Muscle of leg (tissue), 11 donors: ENCODE measurements around the gene OTOG. TPM values are rescaled to one million over a fixed set of nuclear protein-coding genes. Genes with fewer than 3 reads are reported as not detected.

Experiments used
- DNase-seq: peaks from one replicate; pipeline ENCODE4 v3.0.0; 2013
- H3K27ac ChIP-seq: one replicate; pipeline ENCODE4 v1.5.1; 2013; ENCODE audit warnings: mild to moderate bottlenecking, low read length, control low read depth
- H3K27me3 ChIP-seq: one replicate; pipeline ENCODE4 v1.6.1; 2013; ENCODE audit warnings: low read length; ENCODE audit not compliant: control insufficient read depth, insufficient read depth
- H3K36me3 ChIP-seq: one replicate; pipeline ENCODE4 v1.6.1; 2013; ENCODE audit warnings: low read length; ENCODE audit not compliant: control insufficient read depth, insufficient read depth
- H3K4me1 ChIP-seq: one replicate; pipeline ENCODE4 v1.6.1; 2013; ENCODE audit warnings: low read length; ENCODE audit not compliant: control insufficient read depth, insufficient read depth
- H3K4me3 ChIP-seq: one replicate; pipeline ENCODE4 v1.5.1; 2013; ENCODE audit warnings: low read length, control low read depth
- H3K9me3 ChIP-seq: replicated peaks from 2 replicates; pipeline ENCODE4 v1.6.1; 2013; ENCODE audit warnings: low read depth, low read length; ENCODE audit not compliant: control insufficient read depth
- WGBS: methylation state at CpG from one replicate; pipeline ENCODE4 v1.1.5; 2013; ENCODE audit warnings: missing lambda C conversion rate; ENCODE audit not compliant: insufficient coverage; 5-methylcytosine and 5-hydroxymethylcytosine counted together
- polyA plus RNA-seq, 8 donors: library from polyadenylated mRNA; unstranded; fragments of 120-200 nt; gene quantifications; one replicate each; pipeline versions ENCODE4 v1.2.1 to v1.2.3, GENCODE V29; 2013; ENCODE audit warnings: inconsistent platforms in 1 of 8, low replicate concordance in 1 of 8; ENCODE audit not compliant: insufficient read length in 8 of 8, insufficient read depth in 1 of 8
- total RNA-seq: library from RNA; stranded (reverse); fragments of 120-200 nt; gene quantifications from one replicate; pipeline ENCODE4 v1.2.4, GENCODE V29; 2013

The OTOG gene
- total and polyA plus RNA-seq, 9 donors, result under 0.01 to 0.05 (median 0.04) TPM; not detected in 4

GRCh38 chr11:17550450-17551346 is 3.6 kb downstream of the OTOG start:
- no peak overlapping the region for H3K4me3 ChIP-seq
- DNase-seq, result no peak
- 55% methylated on average over 9 of the region's 12 CpGs for WGBS
- H3K36me3 ChIP-seq, result no peaks in the 10 kb centered on the region
- no peak overlapping the region for H3K27ac ChIP-seq
- peaks cover 27% of the 10 kb centered on the region for H3K27me3 ChIP-seq
- peaks cover 4% of the 10 kb centered on the region for H3K4me1 ChIP-seq
- H3K9me3 ChIP-seq, result no peaks in the 10 kb centered on the region

- H3K4me3 ChIP-seq, result no peak overlapping the region
- peaks cover 25% of the 10 kb centered on the region for H3K27me3 ChIP-seq
- DNase-seq, result no peak
- H3K4me1 ChIP-seq, result peaks cover 4% of the 10 kb centered on the region
- H3K9me3 ChIP-seq, result no peaks in the 10 kb centered on the region
- H3K36me3 ChIP-seq, result no peaks in the 10 kb centered on the region
- 54% methylated on average over 6 of the region's 7 CpGs for WGBS
- H3K27ac ChIP-seq, result no peak overlapping the region
These were observed 4.4 kb downstream of the OTOG start for GRCh38 chr11:17551347-17552040.

GRCh38 chr11:17552041-17552355 is 4.9 kb downstream of the OTOG start:
- no peak for DNase-seq

GRCh38 chr11:17552392-17553248 is 5.6 kb downstream of the OTOG start:
- Histone ChIP-seq H3K9me3 (no peaks in the 10 kb centered on the region), H3K27me3 (peaks cover 15% of the 10 kb centered on the region), H3K4me1 (no peaks in the 10 kb centered on the region), H3K4me3 (no peak overlapping the region), H3K36me3 (no peaks in the 10 kb centered on the region), H3K27ac (no peak overlapping the region)
- WGBS, result no CpG with 5 or more reads among the region's 10 CpGs
- no peak for DNase-seq

More at GRCh38 chr11:17552041-17552355, 4.9 kb downstream of the OTOG start:
- no peaks in the 10 kb centered on the region for H3K36me3 ChIP-seq
- no peaks in the 10 kb centered on the region for H3K9me3 ChIP-seq
- H3K27ac ChIP-seq, result no peak overlapping the region
- no peak overlapping the region for H3K4me3 ChIP-seq
- WGBS, result 95% methylated on average over 2 of the region's 4 CpGs
- H3K4me1 ChIP-seq, result peaks cover 2% of the 10 kb centered on the region
- peaks cover 21% of the 10 kb centered on the region for H3K27me3 ChIP-seq

- no peak for DNase-seq
- H3K4me1 ChIP-seq, result no peaks in the 10 kb centered on the region
- H3K27me3 ChIP-seq, result peaks cover 12% of the 10 kb centered on the region
- H3K9me3 ChIP-seq, result no peaks in the 10 kb centered on the region
- no peak overlapping the region for H3K27ac ChIP-seq
- 80% methylated on average over 7 of the region's 7 CpGs for WGBS
- no peaks in the 10 kb centered on the region for H3K36me3 ChIP-seq
- no peak overlapping the region for H3K4me3 ChIP-seq
These were observed 6.1 kb downstream of the OTOG start for GRCh38 chr11:17553249-17553546.

- Histone ChIP-seq H3K27ac (no peak overlapping the region), H3K27me3 (peaks cover 10% of the 10 kb centered on the region), H3K4me1 (no peaks in the 10 kb centered on the region), H3K36me3 (no peaks in the 10 kb centered on the region), H3K4me3 (no peak overlapping the region), H3K9me3 (no peaks in the 10 kb centered on the region)
- WGBS, result no CpG with 5 or more reads among the region's 4 CpGs
- DNase-seq, result no peak
These were observed 7.4 kb downstream of the OTOG start for GRCh38 chr11:17554487-17554886.

- no peaks in the 10 kb centered on the region for H3K9me3 ChIP-seq
- H3K36me3 ChIP-seq, result no peaks in the 10 kb centered on the region
- no peaks in the 10 kb centered on the region for H3K4me1 ChIP-seq
- no peak overlapping the region for H3K4me3 ChIP-seq
- no peak for DNase-seq
- WGBS, result 89% methylated on average over 8 of the region's 8 CpGs
- H3K27ac ChIP-seq, result no peak overlapping the region
- peaks cover 12% of the 10 kb centered on the region for H3K27me3 ChIP-seq
These were observed 9.9 kb downstream of the OTOG start for GRCh38 chr11:17556999-17557398.

GRCh38 chr11:17558025-17558780 is 11.1 kb downstream of the OTOG start:
- Histone ChIP-seq H3K36me3 (no peaks in the 10 kb centered on the region), H3K4me1 (no peaks in the 10 kb centered on the region), H3K4me3 (no peak overlapping the region), H3K27me3 (peaks cover 10% of the 10 kb centered on the region), H3K27ac (no peak overlapping the region), H3K9me3 (no peaks in the 10 kb centered on the region)
- no peak for DNase-seq
- WGBS, result 71% methylated on average over 7 of the region's 15 CpGs

GRCh38 chr11:17558916-17559315 is 11.9 kb downstream of the OTOG start:
- H3K36me3 ChIP-seq, result no peaks in the 10 kb centered on the region
- 91% methylated on average over 7 of the region's 9 CpGs for WGBS
- H3K27me3 ChIP-seq, result peaks cover 10% of the 10 kb centered on the region
- H3K4me3 ChIP-seq, result no peak overlapping the region
- DNase-seq, result no peak
- no peak overlapping the region for H3K27ac ChIP-seq
- H3K9me3 ChIP-seq, result no peaks in the 10 kb centered on the region
- H3K4me1 ChIP-seq, result no peaks in the 10 kb centered on the region
